DND-41 (cell line): ENCODE measurements around the gene TRMT61A.

Source experiments
- EZH2 ChIP-seq: IDR thresholded peaks from 3 replicates; pipeline ENCODE4 v1.6.1; 2012; ENCODE audit warnings: borderline replicate concordance, low read depth, mild to moderate bottlenecking, moderate library complexity, low read length, inconsistent platforms; ENCODE audit not compliant: severe bottlenecking
- TF ChIP-seq, protein P1 (sequence below): IDR thresholded peaks from 2 replicates; pipeline ENCODE4 v1.5.1; 2012; ENCODE audit warnings: borderline replicate concordance, low read length, moderate library complexity, mild to moderate bottlenecking; ENCODE audit not compliant: poor library complexity, severe bottlenecking; ENCODE audit errors: extremely low read depth

- TF ChIP-seq, protein P1, sequence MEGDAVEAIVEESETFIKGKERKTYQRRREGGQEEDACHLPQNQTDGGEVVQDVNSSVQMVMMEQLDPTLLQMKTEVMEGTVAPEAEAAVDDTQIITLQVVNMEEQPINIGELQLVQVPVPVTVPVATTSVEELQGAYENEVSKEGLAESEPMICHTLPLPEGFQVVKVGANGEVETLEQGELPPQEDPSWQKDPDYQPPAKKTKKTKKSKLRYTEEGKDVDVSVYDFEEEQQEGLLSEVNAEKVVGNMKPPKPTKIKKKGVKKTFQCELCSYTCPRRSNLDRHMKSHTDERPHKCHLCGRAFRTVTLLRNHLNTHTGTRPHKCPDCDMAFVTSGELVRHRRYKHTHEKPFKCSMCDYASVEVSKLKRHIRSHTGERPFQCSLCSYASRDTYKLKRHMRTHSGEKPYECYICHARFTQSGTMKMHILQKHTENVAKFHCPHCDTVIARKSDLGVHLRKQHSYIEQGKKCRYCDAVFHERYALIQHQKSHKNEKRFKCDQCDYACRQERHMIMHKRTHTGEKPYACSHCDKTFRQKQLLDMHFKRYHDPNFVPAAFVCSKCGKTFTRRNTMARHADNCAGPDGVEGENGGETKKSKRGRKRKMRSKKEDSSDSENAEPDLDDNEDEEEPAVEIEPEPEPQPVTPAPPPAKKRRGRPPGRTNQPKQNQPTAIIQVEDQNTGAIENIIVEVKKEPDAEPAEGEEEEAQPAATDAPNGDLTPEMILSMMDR = no peak
- TF ChIP-seq EZH2 = no peak
Measured at GRCh38 chr14:103568952-103569351, 40.0 kb downstream of the TRMT61A start.
